ENCODE results near the gene GSDME. TPM values are rescaled to one million over a fixed set of nuclear protein-coding genes. Genes with fewer than 3 reads are reported as not detected.
A peak's percentile ranks its signal among the peaks of the same experiment; 100 is the strongest.

Gene GSDME
- total and polyA plus RNA-seq, 8 donors = 8.3 to 16.6 (median 12.4) TPM

DNA sequence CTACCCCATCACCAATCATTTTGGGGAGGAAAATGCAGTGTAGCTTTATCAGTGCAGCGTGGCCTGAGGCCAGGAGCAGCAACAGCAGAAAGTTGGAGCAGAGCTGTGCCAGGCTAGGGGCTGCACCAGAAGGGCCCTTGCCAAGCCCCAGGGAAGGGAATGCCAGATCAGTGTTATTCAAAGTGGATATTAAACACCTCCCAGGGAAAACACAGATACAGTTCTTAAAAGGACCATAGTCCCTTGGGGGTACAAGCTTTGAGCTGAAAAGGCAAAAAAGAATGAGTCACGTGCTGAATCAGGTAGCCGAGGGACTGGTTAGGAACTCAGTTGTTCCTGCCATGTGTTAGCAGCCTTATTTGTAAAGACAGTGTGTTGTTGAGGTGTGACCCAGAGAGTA lies 54.0 kb downstream of the GSDME start:
- TF ChIP-seq, protein P1, sequence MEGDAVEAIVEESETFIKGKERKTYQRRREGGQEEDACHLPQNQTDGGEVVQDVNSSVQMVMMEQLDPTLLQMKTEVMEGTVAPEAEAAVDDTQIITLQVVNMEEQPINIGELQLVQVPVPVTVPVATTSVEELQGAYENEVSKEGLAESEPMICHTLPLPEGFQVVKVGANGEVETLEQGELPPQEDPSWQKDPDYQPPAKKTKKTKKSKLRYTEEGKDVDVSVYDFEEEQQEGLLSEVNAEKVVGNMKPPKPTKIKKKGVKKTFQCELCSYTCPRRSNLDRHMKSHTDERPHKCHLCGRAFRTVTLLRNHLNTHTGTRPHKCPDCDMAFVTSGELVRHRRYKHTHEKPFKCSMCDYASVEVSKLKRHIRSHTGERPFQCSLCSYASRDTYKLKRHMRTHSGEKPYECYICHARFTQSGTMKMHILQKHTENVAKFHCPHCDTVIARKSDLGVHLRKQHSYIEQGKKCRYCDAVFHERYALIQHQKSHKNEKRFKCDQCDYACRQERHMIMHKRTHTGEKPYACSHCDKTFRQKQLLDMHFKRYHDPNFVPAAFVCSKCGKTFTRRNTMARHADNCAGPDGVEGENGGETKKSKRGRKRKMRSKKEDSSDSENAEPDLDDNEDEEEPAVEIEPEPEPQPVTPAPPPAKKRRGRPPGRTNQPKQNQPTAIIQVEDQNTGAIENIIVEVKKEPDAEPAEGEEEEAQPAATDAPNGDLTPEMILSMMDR (IDR thresholded peaks at IDR 0.05) = no peak
- intact Hi-C loops (cut with DNase I) = no loop called here
- DNase-seq (no peak), ATAC-seq (no peak)
- Histone ChIP-seq H3K9me3 (no peaks in the 10 kb centered on the region), H3K36me3 (no peaks in the 10 kb centered on the region), H3K27ac (no peak overlapping the region), H3K4me3 (no peak overlapping the region), H3K4me1 (no peaks in the 10 kb centered on the region), H3K27me3 (peaks cover 0 to 5% of the 10 kb centered on the region in 2 donors)

GRCh38 chr7:24702755-24703154 lies 54.5 kb downstream of the GSDME start:
- ATAC-seq = no peak
- H3K27ac ChIP-seq = no peak overlapping the region
- H3K4me3 ChIP-seq = no peak overlapping the region
- H3K27me3 ChIP-seq = peaks cover 0 to 3% of the 10 kb centered on the region in 2 donors
- TF ChIP-seq, protein P1 (IDR thresholded peaks at IDR 0.05) = no peak
- no peaks in the 10 kb centered on the region for H3K4me1 ChIP-seq
- H3K9me3 ChIP-seq = no peaks in the 10 kb centered on the region
- no peak for DNase-seq
- intact Hi-C loops (cut with DNase I) = no loop called here
- no peaks in the 10 kb centered on the region for H3K36me3 ChIP-seq

DNA sequence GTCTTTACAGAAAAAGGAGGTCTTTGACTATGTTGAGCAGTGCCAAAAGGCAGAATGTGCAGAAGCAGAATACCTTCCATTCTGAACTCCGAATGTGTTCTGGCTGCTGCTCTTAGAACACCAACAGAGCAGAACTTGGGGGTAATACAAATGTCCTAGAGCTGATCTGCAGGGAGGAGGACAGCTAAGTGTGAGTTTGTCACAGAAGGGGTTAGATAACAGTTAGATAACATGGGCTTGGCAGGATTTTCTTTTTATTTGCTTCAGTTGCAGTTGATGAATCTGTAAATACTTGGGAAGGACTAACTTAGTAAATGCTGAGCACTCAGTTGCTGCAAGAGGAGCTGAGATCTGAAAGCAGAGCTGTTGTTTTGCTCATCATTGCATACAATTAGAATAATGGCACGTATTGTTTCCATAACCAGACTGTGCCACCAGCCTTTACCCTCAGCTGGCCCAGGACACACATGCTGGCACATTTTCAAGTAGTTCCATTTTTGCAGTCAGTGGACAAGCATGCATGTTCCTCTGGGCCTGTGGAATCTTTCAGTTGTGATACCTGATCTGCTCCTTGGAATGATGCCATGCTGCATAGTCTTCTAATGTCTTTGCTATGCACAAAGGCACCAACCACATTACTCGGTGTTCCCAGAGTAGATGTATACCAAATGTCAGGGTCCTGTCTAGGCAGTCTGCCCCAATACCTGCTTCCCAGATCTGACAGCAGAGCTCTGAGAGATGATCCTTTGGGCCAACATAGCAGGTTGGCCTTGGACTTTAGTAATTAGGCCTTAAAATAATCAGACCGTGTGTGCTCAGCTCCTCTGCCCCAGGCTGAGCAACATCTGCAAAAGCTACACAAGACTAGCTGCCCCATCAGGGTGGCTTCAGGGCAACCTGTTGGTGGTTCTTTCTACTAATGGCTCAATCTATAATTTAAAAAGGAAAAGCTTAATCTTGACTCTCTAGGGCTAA lies 55.7 kb downstream of the GSDME start:
- ATAC-seq (peak; percentile 16), DNase-seq (no peak)
- Histone ChIP-seq H3K36me3 (no peaks in the 10 kb centered on the region), H3K27ac (no peak overlapping the region), H3K4me1 (no peaks in the 10 kb centered on the region), H3K4me3 (no peak overlapping the region), H3K27me3 (no peaks in the 10 kb centered on the region), H3K9me3 (no peaks in the 10 kb centered on the region)
- intact Hi-C loops (cut with DNase I) = no loop called here
- TF ChIP-seq, protein P1 (IDR thresholded peaks at IDR 0.05) = no peak

DNA sequence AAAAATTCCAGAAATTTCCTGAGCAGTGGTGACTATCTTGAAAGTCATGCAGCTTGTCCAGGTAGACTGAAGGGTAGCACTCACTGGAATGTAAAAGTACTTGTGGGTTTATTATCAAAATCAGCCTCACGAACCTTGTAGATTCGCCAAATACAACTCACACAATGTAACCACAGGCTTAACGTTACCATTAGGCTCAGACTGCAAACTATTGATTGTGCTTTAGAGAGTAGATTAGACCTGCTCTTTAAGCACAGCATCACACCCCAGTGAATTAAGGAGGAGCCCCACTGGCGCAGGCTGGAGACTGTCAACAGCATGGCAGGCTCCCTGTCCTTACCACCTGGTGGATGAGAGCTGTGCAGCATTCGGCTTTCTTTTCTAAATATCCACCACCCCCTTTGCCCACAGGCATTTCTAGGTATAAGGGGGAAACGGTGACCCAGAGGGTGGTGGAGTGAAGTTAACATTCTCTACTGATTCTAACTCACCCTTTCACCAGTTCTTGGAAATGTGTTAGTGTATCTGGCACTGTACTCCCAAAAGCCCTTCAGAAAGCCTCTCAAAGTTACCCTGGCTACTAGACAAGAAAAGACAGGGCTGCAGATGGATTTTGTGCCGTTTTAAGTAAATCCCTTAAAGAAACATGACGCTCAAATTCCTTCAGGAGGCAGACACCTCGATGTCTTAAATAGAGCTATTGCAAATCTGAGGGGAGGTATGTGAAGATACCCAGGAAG lies 56.6 kb downstream of the GSDME start:
- Histone ChIP-seq H3K4me1 (no peaks in the 10 kb centered on the region), H3K27me3 (no peaks in the 10 kb centered on the region), H3K9me3 (no peaks in the 10 kb centered on the region), H3K36me3 (no peaks in the 10 kb centered on the region), H3K4me3 (no peak overlapping the region), H3K27ac (no peak overlapping the region)
- TF ChIP-seq, protein P1 (IDR thresholded peaks at IDR 0.05) = no peak
- DNase-seq = peak in 2 of 4 donors; percentile 19 to 43
- ATAC-seq = peak; percentile 78
- intact Hi-C loops (cut with DNase I) = no loop called here

Measured in left lung (tissue), 10 donors.